ENCODE measurements around the gene ANKRD33B.

Gene ANKRD33B

DNA sequence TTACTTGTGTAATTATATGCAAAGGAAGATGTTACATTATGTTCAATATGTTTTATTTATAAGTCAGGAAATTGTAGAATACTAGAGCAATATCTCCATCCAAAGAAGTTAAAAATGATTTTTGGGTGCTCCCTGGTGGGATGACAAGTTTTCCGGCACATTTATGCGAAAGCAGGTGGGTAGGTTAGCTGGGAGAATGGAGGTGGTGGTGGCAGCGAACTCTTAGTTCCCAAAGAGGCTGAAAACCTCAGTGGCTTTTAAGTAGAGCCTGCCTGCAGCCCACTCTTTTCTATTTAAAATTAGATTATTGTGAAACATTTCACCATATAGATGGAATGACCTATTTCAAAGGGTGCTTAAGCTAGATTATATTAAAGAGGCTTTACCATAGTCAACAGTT is 51.8 kb downstream of the ANKRD33B start:
- TF ChIP-seq, protein P1, sequence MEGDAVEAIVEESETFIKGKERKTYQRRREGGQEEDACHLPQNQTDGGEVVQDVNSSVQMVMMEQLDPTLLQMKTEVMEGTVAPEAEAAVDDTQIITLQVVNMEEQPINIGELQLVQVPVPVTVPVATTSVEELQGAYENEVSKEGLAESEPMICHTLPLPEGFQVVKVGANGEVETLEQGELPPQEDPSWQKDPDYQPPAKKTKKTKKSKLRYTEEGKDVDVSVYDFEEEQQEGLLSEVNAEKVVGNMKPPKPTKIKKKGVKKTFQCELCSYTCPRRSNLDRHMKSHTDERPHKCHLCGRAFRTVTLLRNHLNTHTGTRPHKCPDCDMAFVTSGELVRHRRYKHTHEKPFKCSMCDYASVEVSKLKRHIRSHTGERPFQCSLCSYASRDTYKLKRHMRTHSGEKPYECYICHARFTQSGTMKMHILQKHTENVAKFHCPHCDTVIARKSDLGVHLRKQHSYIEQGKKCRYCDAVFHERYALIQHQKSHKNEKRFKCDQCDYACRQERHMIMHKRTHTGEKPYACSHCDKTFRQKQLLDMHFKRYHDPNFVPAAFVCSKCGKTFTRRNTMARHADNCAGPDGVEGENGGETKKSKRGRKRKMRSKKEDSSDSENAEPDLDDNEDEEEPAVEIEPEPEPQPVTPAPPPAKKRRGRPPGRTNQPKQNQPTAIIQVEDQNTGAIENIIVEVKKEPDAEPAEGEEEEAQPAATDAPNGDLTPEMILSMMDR (IDR thresholded peaks at IDR 0.05) = no peak
- Histone ChIP-seq H3K4me3 (no peak overlapping the region), H3K27ac (no peak overlapping the region)
- DNase-seq (ENCODE audit: low spot score) = no peak

DNA sequence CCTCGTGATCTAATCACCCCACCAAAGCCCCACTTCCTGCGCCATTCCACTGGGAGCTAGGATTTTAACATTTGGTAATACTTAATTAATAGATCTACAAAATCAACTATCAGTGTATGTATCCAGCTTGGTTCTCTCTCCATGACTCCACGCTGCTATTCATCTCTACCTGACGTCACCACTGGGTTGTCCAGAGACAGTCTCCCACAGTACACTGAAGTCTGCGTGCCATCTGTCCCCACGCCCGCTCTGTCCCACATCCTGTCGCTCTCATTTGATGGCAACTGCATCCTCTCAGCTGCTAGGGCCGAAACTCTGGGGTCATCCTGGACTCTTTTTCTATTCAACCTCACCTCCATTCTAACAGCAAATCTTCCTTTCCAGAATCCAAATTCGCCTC is 53.2 kb downstream of the ANKRD33B start:
- DNase-seq (ENCODE audit: low spot score) = no peak
- TF ChIP-seq, protein P1 (IDR thresholded peaks at IDR 0.05) = no peak
- H3K4me3 ChIP-seq = no peak overlapping the region
- no peak overlapping the region for H3K27ac ChIP-seq

DNA sequence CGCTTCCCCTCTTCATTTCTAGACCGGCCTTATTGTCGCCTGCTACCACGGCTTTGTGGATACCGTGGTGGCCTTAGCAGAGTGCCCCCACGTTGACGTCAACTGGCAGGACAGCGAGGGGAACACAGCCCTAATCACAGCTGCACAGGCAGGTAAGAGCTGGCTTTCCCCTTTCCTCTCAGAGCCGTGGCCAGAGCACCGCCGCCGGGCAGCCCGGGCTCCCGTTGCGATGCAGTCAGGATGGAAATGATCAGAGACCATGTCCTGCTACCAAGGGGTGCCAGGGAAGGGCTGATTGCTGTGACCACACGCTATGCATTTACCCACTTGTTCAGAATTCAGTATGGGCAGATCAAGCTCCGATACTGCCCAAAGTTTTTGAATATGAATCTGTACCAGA is 54.4 kb downstream of the ANKRD33B start:
- TF ChIP-seq, protein P1 (IDR thresholded peaks at IDR 0.05) = no peak
- no peak for DNase-seq (ENCODE audit: low spot score)
- H3K4me3 ChIP-seq = no peak overlapping the region
- no peak overlapping the region for H3K27ac ChIP-seq

DNA sequence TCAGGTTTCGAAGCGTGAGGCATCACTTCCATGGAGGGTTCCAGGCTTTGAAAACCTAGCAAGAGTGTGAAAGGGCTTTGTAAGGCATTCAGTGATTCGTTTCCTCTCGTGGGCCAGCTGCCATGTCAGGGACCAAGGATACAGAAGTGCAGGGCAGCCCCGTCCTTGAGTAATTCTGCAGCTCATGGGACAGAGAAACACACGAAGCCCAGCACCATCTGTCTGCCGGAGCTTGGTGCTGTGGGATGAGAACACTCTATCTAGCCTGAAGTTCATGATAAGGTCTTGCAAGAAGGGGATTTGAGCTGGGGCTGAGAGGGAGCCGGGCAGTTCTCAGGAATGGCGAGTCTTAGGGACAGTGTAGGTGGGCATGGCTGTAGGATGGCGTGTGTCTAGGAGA is 55.8 kb downstream of the ANKRD33B start:
- no peak overlapping the region for H3K27ac ChIP-seq
- DNase-seq (ENCODE audit: low spot score) = no peak
- TF ChIP-seq, protein P1 (IDR thresholded peaks at IDR 0.05) = no peak

DNA sequence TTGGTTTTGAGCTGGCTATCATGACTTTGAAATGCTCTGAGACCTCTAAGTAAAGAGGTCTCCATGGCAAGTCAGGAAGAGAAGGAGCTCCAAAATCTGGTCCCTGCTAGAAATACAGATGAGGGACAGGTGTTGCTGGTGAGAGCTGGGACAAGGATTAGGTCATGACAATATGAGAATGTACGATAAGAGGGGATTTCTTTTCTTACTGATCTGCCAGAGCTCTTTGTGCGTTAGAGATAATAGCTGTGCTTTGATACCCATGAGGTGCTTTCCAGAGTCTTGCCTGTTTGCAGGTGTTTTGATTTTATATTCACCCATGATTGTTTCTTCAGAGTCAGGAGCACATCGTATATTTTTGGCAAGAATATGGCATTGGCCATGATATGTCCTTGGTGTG is 56.5 kb downstream of the ANKRD33B start:
- no peak for DNase-seq (ENCODE audit: low spot score)
- Histone ChIP-seq H3K4me3 (no peak overlapping the region), H3K27ac (no peak overlapping the region)
- TF ChIP-seq, protein P1 (IDR thresholded peaks at IDR 0.05) = no peak

More for the DNA sequence above, 55.8 kb downstream of the ANKRD33B start:
- H3K4me3 ChIP-seq = no peak overlapping the region

DNA sequence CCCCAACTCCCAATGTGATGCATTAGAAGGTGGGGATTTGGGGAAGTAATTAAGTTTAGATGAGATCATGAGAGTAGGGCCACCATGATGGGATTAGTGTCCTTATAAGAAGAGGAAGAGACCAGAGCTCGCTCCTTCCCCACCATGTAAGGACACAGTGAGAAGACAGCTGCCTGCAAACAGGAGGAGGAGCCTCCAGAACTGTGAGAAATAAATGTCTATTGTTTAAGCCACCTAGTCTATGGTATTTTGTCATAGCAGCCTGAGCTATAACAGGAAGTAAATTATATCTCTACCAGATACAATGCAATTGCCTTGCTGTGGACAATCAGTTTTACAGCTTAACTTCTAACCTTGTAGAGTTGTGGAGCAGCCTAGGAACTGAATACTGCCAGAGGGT is 58.0 kb downstream of the ANKRD33B start:
- Histone ChIP-seq H3K27ac (no peak overlapping the region), H3K4me3 (no peak overlapping the region)
- no peak for DNase-seq (ENCODE audit: low spot score)
- TF ChIP-seq, protein P1 (IDR thresholded peaks at IDR 0.05) = no peak

DNA sequence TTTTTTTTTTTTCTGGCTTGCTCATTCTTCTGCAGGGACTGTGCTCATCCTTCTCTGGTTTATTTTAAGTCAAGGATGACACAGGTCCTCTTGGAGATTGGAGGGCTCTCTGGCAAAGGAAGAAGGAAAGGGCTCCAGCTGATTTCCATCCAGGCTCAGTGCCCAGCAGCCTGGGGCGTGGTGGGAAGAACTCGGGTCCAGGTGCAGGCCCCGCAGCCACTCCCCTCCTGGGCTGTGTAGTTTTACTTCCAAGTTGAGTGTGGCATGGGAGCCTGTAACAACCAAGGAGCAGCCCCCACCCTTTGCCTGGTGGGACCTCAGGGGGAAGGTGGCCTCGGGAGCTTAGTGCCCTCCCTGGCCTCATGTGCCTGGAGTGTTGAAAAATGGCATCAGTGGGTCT is 58.9 kb downstream of the ANKRD33B start:
- Histone ChIP-seq H3K27ac (no peak overlapping the region), H3K4me3 (no peak overlapping the region)
- TF ChIP-seq, protein P1 (IDR thresholded peaks at IDR 0.05) = no peak

More for the DNA sequence above, 58.9 kb downstream of the ANKRD33B start:
- no peak for DNase-seq (ENCODE audit: low spot score)

All from coronary artery (tissue), 2 donors.